Astrocyte of the cerebellum (primary cell): Measurements from ENCODE around the gene BACE2.
A peak's percentile ranks its signal among the peaks of the same experiment; 100 is the strongest.
"Not testable (repeated sequence)": the region's sequence is repeated elsewhere in the genome, so short reads cannot be mapped to it uniquely, and the experiment has no call there.

Experiments used
- DNase-seq: peaks from one replicate; pipeline ENCODE4 v3.0.0-alpha.2; 2011; ENCODE audit warnings: low read depth
- H3K4me3 ChIP-seq: 2 replicates; pipeline ENCODE4 v1.5.1; 2011; ENCODE audit warnings: mild to moderate bottlenecking, low read depth, low read length, moderate library complexity
- in situ Hi-C: cut with HindIII; loops from 2 replicates; pipeline ENCODE4 v1.10.0; 2017; ENCODE audit warnings: low sequenced_read_pairs
- TF ChIP-seq, protein P1 (sequence below): IDR thresholded peaks from 2 replicates; pipeline ENCODE4 v1.5.1; 2012; ENCODE audit warnings: low read length, low read depth, moderate library complexity, mild to moderate bottlenecking; ENCODE audit errors: missing control alignments

BACE2 gene

DNA sequence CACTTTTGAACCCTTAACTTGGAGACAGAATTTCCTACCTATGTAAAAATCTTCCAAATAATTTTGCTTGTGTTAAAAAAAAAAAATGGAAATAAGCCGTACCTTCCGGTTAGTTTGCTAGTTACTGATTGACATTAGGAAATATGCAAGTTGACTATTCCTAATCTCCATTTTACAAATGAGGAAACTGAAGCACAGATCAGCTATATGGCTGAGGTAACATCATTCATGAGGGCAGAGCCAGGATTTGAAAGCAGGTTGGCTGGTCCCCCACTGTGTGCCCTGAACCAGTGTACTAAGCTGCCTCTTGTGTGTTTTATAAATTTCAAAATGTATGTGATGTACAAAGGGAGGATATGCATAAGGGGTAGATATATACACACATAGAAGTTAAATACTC lies 29.6 kb downstream of the BACE2 start:
- in situ Hi-C loops: no loop called here
- no peak overlapping the region for H3K4me3 ChIP-seq
- no peak for DNase-seq
- TF ChIP-seq, protein P1, sequence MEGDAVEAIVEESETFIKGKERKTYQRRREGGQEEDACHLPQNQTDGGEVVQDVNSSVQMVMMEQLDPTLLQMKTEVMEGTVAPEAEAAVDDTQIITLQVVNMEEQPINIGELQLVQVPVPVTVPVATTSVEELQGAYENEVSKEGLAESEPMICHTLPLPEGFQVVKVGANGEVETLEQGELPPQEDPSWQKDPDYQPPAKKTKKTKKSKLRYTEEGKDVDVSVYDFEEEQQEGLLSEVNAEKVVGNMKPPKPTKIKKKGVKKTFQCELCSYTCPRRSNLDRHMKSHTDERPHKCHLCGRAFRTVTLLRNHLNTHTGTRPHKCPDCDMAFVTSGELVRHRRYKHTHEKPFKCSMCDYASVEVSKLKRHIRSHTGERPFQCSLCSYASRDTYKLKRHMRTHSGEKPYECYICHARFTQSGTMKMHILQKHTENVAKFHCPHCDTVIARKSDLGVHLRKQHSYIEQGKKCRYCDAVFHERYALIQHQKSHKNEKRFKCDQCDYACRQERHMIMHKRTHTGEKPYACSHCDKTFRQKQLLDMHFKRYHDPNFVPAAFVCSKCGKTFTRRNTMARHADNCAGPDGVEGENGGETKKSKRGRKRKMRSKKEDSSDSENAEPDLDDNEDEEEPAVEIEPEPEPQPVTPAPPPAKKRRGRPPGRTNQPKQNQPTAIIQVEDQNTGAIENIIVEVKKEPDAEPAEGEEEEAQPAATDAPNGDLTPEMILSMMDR: no peak

DNA sequence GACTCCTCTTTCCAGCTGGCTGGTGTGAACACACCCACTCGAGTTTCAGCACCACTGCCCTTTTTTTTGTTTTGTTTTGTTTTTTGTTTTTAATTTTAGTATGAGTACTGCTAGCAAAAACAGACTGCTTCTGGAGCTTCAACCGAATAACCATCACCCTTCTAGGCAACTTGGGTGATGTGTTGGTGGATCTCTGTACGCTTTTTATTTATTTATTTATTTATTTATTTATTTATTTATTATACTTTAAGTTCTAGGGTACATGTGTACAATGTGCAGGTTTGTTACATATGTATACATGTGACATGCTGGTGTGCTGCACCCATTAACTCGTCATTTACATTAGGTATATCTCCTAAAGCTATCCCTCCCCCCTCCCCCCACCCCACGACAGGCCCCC lies 30.7 kb downstream of the BACE2 start:
- DNase-seq, H3K4me3 ChIP-seq, in situ Hi-C loops: not testable (repeated sequence)

DNA sequence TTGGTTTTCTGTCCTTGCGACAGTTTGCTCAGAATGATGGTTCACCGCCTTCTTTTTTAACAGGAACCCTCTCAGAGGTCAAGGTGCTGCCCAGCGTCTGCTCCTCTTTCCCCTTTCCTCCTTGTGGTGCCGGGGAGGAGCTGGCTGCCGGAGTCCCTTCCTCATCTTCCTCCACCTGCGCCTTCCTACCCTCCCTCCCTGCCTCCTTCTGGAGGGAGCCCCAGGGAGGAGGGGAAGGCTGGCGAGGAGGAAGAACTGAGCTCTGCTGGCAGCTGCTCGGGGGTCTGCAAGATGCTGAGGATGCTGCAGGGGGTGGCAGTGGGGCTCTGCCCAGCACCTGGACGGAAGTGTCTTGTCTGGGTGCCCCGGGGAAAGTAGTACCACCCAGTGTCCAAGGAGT lies 31.2 kb downstream of the BACE2 start:
- DNase-seq: no peak
- no peak overlapping the region for H3K4me3 ChIP-seq
- TF ChIP-seq, protein P1: no peak
- in situ Hi-C loops: no loop called here

DNA sequence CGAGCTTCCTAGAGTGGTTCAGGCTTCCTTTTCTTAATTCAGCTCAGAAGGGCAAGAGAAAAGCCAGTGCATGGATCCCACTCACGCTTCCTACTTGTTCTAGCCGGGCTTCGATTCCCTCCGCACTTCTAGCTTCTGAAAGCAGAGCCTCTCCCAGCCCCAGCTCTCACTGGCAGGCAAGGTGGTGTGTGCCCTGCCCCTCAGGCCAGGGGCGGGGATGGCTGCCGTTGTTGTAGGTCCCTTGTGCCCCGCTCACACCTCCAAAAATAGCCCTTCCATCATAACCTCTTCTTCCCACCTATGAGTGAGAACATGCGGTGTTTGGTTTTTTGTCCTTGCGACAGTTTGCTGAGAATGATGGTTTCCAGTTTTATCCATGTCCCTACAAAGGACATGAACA lies 31.6 kb downstream of the BACE2 start:
- no peak overlapping the region for H3K4me3 ChIP-seq
- in situ Hi-C loops: no loop called here

DNA sequence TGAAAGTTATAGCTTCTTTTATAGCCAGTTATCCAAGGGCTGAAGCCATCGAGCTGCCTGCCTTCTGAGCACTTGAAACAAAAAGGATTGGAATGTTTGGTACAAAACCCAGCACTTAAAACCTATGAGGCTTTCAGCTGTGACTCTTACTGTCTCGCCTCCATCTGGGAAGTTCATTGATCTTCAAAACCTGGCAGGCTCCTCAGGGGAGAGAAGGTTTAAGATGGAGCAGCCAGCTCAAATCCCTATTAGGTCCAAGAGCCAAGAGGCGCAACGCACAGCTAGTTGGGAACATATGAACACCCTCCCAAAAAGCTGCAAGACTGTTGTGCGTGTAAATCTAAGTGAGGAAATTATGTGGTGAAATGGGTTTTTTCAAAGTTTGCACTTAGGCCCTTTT lies 33.4 kb downstream of the BACE2 start:
- TF ChIP-seq, protein P1: no peak
- no peak for DNase-seq
- in situ Hi-C loops: no loop called here
- H3K4me3 ChIP-seq: no peak overlapping the region

More for the DNA sequence above, 31.6 kb downstream of the BACE2 start:
- TF ChIP-seq, protein P1: no peak
- DNase-seq: no peak

DNA sequence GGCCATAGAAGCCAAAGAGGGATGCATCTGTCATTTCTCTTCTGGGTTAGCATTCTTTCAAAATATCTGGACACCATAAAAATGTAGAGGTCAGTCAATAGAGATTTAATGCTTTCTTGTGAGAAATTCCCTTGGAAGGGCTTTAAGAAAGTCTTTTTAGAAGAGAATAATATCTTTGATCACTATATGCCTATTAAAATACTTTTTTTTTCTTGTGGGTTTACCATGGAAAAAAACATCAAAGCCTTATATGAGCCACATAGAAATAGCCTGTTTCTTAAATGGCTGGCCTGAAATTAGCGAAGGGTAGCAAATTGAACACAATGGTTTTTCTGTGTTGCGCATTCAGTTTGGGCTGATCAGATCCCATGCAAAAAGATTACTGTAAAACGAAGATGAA lies 36.8 kb downstream of the BACE2 start:
- in situ Hi-C loops: no loop called here
- TF ChIP-seq, protein P1: no peak
- no peak overlapping the region for H3K4me3 ChIP-seq
- DNase-seq: no peak

DNA sequence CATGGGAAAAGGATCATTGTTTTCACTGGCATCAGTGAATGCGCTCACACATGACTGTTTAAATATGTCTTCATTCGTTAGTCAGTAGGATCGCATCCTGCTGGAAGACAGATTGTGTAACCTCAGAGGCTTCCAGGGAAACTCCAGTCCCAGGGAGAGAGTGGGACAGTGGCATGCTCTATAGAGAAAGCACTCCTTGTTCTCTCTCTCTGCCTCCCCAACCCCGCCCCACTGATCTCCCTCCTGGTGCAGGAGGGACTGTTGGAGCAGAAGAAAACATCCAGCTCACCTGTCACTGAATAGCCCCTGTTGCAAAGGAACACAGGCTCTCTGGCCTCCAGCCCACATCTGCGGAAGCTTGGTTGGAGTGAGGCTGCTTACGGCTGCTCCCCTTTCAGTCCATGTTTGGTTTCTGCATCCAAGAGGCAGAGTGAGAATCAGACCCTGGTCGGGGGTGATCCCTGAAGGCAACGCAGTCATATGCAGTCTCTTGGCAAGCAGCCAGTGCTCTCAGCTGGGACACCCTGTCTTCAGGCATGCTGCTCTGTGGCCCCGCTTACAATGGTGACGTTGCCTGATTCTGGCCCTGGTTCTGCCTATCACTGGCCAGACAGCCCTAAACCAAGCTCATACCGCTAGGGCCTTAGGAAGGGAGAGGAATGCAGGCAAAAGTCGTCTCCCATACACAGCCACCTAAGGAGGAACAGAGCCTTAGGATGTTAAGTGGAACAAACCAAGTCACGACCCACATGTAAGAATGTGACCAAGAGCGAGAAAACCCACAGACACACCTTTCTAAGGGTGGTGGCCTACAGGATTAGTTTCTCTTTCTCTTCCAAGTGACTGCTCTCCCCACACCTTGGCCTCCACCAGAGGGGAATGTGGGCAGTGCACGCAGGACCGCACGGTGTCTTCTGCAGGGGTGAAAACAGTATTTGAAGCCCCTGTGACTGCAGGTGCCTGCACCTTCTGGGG lies 39.7 kb downstream of the BACE2 start:
- TF ChIP-seq, protein P1: no peak
- in situ Hi-C loops: no loop called here

More for the DNA sequence above, 39.7 kb downstream of the BACE2 start:
- H3K4me3 ChIP-seq: no peak overlapping the region
- peak; percentile 52 for DNase-seq
